IPS DF 6.9 (cell line): Measurements from ENCODE around the gene PSENEN.
"Not testable (repeated sequence)": the region's sequence is repeated elsewhere in the genome, so short reads cannot be mapped to it uniquely, and the experiment has no call there.

ENCODE experiments used
- DNase-seq: peaks from one replicate; pipeline ENCODE4 v3.0.0-alpha.2; 2013; ENCODE audit warnings: low read depth, low spot score
- H3K27ac ChIP-seq: one replicate; pipeline ENCODE4 v1.5.1; 2013; ENCODE audit warnings: low read length, control low read depth
- H3K27me3 ChIP-seq: 2 replicates; pipeline ENCODE4 v1.6.1; 2013; ENCODE audit warnings: mild to moderate bottlenecking, low read length; ENCODE audit not compliant: control insufficient read depth, insufficient read depth
- H3K36me3 ChIP-seq: 2 replicates; pipeline ENCODE4 v1.6.1; 2013; ENCODE audit warnings: low read length; ENCODE audit not compliant: control insufficient read depth, insufficient read depth
- H3K4me1 ChIP-seq: 2 replicates; pipeline ENCODE4 v1.6.1; 2013; ENCODE audit warnings: low read length; ENCODE audit not compliant: control insufficient read depth, insufficient read depth
- H3K4me3 ChIP-seq: 2 replicates; pipeline ENCODE4 v1.5.1; 2013; ENCODE audit warnings: mild to moderate bottlenecking, low read length
- H3K9me3 ChIP-seq: 2 replicates; pipeline ENCODE4 v1.6.1; 2013; ENCODE audit warnings: low read length, inconsistent platforms; ENCODE audit not compliant: control insufficient read depth, insufficient read depth
- WGBS: extraction: QIAGEN DNeasy Blood & Tissue Kit; methylation state at CpG from one replicate; pipeline ENCODE4 v1.1.7; 2013; ENCODE audit warnings: mixed read lengths, missing lambda C conversion rate; ENCODE audit not compliant: insufficient read length, insufficient coverage; 5-methylcytosine and 5-hydroxymethylcytosine counted together

The PSENEN gene

DNA sequence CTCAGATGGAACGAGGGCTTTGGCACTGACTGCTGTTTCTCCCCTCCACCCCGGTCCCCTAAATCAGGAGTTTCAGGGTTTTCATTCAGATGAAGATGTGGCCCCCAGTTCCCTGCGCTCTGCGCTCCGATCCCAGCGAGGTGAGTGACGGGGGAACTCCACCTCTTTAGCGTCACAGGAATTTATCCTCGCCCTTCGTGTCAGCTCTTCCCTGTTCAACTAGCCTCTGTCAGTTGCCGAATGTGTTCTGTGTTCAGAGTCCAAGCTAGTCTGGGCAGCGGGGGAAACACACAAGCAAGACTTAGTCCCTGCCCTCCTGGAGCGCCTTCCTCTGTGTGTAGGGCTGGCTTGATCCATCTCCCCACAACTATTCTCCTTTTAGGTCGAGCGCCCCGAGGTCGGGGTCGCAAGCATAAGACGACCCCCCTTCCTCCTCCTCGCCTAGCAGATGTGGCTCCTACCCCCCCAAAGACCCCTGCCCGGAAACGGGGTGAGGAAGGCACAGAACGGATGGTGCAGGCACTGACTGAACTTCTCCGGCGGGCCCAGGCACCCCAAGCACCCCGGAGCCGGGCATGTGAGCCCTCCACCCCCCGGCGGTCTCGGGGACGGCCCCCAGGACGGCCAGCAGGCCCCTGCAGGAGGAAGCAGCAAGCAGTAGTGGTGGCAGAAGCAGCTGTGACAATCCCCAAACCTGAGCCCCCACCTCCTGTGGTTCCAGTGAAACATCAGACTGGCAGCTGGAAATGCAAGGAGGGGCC, 25.9 kb upstream of the PSENEN start:
- Histone ChIP-seq H3K4me1 (peaks cover 6% of the 10 kb centered on the region), H3K27ac (no peak overlapping the region), H3K9me3 (no peaks in the 10 kb centered on the region), H3K36me3 (peaks cover 36% of the 10 kb centered on the region), H3K4me3 (no peak overlapping the region), H3K27me3 (no peaks in the 10 kb centered on the region)
- DNase-seq: no peak
- WGBS: no CpG with 5 or more reads among the region's 32 CpGs

DNA sequence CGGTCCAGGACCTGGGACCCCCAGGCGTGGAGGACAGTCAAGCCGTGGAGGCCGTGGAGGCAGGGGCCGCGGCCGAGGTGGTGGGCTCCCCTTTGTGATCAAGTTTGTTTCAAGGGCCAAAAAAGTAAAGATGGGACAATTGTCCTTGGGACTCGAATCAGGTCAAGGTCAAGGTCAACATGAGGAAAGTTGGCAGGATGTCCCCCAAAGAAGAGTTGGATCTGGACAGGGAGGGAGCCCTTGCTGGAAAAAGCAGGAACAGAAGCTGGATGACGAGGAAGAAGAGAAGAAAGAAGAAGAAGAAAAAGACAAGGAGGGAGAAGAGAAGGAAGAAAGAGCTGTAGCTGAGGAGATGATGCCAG, 25.3 kb upstream of the PSENEN start:
- Histone ChIP-seq H3K27me3 (no peaks in the 10 kb centered on the region), H3K36me3 (peaks cover 41% of the 10 kb centered on the region), H3K4me1 (peaks cover 6% of the 10 kb centered on the region), H3K27ac (no peak overlapping the region), H3K4me3 (no peak overlapping the region), H3K9me3 (no peaks in the 10 kb centered on the region)
- WGBS: no CpG with 5 or more reads among the region's 9 CpGs
- DNase-seq: no peak

DNA sequence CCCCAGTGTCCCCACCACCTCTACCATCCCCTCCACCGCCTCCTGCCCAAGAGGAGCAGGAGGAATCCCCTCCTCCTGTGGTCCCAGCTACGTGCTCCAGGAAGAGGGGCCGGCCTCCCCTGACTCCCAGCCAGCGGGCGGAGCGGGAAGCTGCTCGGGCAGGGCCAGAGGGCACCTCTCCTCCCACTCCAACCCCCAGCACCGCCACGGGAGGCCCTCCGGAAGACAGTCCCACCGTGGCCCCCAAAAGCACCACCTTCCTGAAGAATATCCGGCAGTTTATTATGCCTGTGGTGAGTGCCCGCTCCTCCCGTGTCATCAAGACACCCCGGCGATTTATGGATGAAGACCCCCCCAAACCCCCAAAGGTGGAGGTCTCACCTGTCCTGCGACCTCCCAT, 24.8 kb upstream of the PSENEN start:
- DNase-seq: no peak
- Histone ChIP-seq H3K9me3 (no peaks in the 10 kb centered on the region), H3K27ac (no peak overlapping the region), H3K4me3 (no peak overlapping the region), H3K27me3 (no peaks in the 10 kb centered on the region), H3K4me1 (peaks cover 2% of the 10 kb centered on the region), H3K36me3 (peaks cover 46% of the 10 kb centered on the region)
- no CpG with 5 or more reads among the region's 17 CpGs for WGBS

DNA sequence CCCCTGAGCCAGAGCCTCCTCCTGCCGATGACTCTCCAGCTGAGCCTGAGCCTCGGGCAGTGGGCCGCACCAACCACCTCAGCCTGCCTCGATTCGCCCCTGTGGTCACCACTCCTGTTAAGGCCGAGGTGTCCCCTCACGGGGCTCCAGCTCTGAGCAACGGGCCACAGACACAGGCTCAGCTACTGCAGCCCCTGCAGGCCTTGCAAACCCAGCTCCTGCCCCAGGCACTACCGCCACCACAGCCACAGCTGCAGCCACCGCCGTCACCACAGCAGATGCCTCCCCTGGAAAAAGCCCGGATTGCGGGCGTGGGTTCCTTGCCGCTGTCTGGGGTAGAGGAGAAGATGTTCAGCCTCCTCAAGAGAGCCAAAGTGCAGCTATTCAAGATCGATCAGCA, 24.1 kb upstream of the PSENEN start:
- Histone ChIP-seq H3K27ac (no peak overlapping the region), H3K27me3 (no peaks in the 10 kb centered on the region), H3K4me1 (no peaks in the 10 kb centered on the region; the same call in 1 of the 2 replicates), H3K4me3 (no peak overlapping the region), H3K9me3 (no peaks in the 10 kb centered on the region), H3K36me3 (peaks cover 50% of the 10 kb centered on the region)
- no peak for DNase-seq
- WGBS: no CpG with 5 or more reads among the region's 16 CpGs

DNA sequence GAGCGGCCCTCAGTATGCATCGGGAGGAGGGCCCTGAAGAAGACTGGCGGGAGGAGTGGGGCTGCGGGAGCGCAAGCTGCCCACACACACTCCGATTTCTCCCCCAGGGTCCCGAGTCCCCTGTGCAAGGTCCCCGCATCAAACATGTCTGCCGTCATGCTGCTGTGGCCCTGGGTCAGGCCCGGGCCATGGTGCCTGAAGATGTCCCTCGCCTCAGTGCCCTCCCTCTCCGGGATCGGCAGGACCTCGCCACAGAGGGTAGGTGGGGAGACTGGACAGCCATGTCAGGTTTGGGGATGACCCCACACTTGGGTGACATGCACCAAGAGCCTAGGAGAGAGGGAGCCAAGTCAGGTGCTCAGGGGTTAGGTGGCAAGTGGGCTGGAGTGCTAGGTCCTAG, 23.0 kb upstream of the PSENEN start:
- H3K4me1 ChIP-seq: no peaks in the 10 kb centered on the region; the same call in 1 of the 2 replicates
- no peaks in the 10 kb centered on the region for H3K9me3 ChIP-seq
- WGBS: no CpG with 5 or more reads among the region's 14 CpGs
- no peak overlapping the region for H3K27ac ChIP-seq
- no peaks in the 10 kb centered on the region for H3K27me3 ChIP-seq
- DNase-seq: no peak
- peaks cover 54% of the 10 kb centered on the region for H3K36me3 ChIP-seq
- no peak overlapping the region for H3K4me3 ChIP-seq

DNA sequence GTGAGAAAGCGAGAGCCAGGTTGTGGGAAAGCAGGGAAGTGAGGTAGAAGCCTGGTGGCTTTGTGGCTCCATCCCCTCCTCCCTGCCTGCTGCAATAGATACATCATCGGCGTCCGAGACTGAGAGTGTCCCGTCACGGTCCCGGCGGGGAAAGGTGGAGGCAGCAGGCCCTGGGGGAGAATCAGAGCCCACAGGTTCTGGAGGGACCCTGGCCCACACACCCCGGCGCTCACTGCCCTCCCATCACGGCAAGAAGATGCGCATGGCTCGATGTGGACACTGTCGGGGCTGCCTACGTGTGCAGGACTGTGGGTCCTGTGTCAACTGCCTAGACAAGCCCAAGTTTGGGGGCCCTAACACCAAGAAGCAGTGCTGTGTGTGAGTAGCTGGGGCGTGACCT, 22.6 kb upstream of the PSENEN start:
- peaks cover 56% of the 10 kb centered on the region for H3K36me3 ChIP-seq
- no peak overlapping the region for H3K4me3 ChIP-seq
- H3K27ac ChIP-seq: no peak overlapping the region
- no CpG with 5 or more reads among the region's 16 CpGs for WGBS
- H3K27me3 ChIP-seq: no peaks in the 10 kb centered on the region
- H3K9me3 ChIP-seq: no peaks in the 10 kb centered on the region
- DNase-seq: no peak
- no peaks in the 10 kb centered on the region; the same call in 1 of the 2 replicates for H3K4me1 ChIP-seq

DNA sequence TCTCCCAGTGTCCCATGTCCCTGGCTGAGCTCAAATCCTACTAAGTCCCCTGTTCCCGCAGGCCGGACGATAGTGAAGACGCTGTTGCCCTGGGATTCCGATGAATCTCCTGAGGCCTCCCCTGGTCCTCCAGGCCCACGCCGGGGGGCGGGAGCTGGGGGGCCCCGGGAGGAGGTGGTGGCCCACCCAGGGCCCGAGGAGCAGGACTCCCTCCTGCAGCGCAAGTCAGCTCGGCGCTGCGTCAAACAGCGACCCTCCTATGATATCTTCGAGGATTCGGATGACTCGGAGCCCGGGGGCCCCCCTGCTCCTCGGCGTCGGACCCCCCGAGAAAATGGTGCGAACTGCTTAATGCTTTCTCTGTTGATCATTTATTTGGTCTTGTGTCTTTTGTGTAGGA, 21.8 kb upstream of the PSENEN start:
- Histone ChIP-seq H3K4me1 (no peaks in the 10 kb centered on the region), H3K4me3 (no peak overlapping the region), H3K27ac (no peak overlapping the region), H3K27me3 (no peaks in the 10 kb centered on the region), H3K36me3 (peaks cover 56% of the 10 kb centered on the region), H3K9me3 (no peaks in the 10 kb centered on the region)
- WGBS: no CpG with 5 or more reads among the region's 24 CpGs
- no peak for DNase-seq

DNA sequence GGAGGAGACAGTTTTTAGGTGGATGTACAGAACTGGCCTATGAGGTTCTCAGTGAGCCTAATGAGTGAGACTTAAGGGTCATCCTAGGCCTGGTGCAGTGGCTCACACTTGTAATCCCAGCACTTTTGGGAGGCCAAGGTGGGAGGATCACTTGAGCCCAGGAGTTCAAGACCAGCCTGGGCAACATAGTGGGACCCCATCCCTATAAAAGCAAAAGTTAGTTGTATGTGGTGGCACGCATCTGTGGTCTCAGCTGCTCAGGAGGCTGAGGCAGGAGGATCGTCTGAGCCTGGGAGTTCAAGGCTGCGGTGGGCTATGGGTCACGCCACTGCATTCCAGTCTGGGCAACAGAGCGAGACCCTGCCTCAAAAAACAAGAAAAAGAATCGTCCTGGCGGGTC, 21.3 kb upstream of the PSENEN start:
- H3K4me3 ChIP-seq, H3K4me1 ChIP-seq, H3K9me3 ChIP-seq, H3K27me3 ChIP-seq, H3K27ac ChIP-seq, DNase-seq: not testable (repeated sequence)
- H3K36me3 ChIP-seq: peaks cover 61% of the 10 kb centered on the region
- WGBS: no CpG with 5 or more reads among the region's 7 CpGs

DNA sequence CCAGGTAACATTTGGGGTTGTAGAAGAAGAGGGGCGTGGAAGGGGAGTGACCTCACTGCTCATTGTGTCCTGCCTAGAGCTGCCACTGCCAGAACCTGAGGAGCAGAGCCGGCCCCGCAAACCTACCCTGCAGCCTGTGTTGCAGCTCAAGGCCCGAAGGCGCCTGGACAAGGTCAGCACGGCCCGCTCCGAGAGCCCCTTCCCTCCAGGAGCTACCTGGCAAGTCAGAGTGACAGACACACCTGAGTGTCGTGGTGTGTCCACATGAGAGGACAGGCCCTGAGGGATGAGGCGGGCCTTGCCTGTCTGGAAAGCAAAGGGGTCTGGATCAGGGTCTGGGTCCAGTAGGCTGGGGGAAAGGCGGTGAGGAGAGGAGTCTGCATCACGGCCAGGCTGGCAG, 20.9 kb upstream of the PSENEN start:
- Histone ChIP-seq H3K27me3 (no peaks in the 10 kb centered on the region), H3K4me1 (no peaks in the 10 kb centered on the region), H3K4me3 (no peak overlapping the region), H3K36me3 (peaks cover 65% of the 10 kb centered on the region), H3K27ac (no peak overlapping the region), H3K9me3 (no peaks in the 10 kb centered on the region)
- no peak for DNase-seq
- no CpG with 5 or more reads among the region's 12 CpGs for WGBS

DNA sequence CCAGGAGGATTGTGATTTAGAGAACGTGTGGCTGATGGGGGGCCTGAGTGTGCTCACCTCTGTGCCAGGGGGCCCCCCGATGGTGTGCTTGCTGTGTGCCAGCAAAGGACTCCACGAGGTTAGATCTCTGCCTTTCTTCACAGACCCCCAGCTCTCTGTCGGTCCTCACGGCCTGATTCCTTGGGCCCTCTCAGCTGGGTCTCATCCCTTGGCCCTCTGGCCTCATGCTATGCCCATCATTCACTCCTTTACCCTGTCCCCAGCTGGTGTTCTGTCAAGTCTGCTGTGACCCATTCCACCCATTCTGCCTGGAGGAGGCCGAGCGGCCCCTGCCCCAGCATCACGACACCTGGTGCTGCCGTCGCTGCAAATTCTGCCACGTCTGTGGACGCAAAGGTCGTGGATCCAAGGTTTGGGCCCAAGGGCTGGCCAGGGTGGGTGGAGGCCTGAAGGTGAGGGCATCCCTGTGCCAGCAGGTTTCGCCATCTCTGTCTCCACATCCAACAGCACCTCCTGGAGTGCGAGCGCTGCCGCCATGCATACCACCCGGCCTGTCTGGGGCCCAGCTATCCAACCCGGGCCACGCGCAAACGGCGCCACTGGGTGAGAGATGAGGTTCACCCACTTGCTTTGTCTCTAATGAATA, 20.1 kb upstream of the PSENEN start:
- DNase-seq: no peak
- Histone ChIP-seq H3K36me3 (peaks cover 68% of the 10 kb centered on the region), H3K4me1 (no peaks in the 10 kb centered on the region), H3K27me3 (no peaks in the 10 kb centered on the region), H3K4me3 (no peak overlapping the region), H3K27ac (no peak overlapping the region), H3K9me3 (no peaks in the 10 kb centered on the region)
- no CpG with 5 or more reads among the region's 23 CpGs for WGBS
